Testis (tissue), 2 donors: ENCODE measurements around the gene C16orf78.

ENCODE experiments used
- CTCF ChIP-seq, 3 experiments: fragments of 450-650 bp in 2 of 3; fragments of 200-600 bp in 1 of 3; sonication (generic) in 1 of 3; IDR thresholded peaks; one replicate each; pipeline ENCODE4 v1.5.1; 2016 to 2019; ENCODE audit warnings: antibody characterized with exemption in 3 of 3, mild to moderate bottlenecking in 2 of 3, moderate library complexity in 1 of 3
- POLR2A ChIP-seq: fragments of 450-650 bp; IDR thresholded peaks from one replicate; pipeline ENCODE4 v1.6.1; 2017; ENCODE audit warnings: antibody characterized with exemption, mild to moderate bottlenecking, moderate library complexity

DNA sequence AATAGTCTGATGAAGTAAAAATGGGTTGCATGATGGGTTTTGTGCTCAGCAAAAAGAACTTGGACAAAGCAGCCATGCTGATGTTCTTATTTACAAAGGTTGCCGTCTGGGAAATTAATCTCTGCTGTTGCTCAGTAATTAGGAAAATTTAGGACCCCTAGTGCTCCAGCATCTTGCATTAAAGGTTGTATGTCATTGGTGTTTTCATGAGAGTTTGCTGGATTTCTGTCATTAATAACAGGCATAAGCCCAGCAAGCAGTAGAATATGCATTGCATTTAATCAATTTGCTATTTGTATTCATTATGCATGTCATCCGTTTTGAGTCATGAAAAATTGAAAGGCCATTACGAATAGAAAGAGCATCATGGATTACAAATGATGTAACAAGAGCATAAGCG is 45.3 kb upstream of the C16orf78 start:
- no peak for TF ChIP-seq CTCF (IDR thresholded peaks at IDR 0.05)
- no peak for TF ChIP-seq POLR2A
